ENCODE data around the gene SLCO4A1.

SLCO4A1 gene

DNA sequence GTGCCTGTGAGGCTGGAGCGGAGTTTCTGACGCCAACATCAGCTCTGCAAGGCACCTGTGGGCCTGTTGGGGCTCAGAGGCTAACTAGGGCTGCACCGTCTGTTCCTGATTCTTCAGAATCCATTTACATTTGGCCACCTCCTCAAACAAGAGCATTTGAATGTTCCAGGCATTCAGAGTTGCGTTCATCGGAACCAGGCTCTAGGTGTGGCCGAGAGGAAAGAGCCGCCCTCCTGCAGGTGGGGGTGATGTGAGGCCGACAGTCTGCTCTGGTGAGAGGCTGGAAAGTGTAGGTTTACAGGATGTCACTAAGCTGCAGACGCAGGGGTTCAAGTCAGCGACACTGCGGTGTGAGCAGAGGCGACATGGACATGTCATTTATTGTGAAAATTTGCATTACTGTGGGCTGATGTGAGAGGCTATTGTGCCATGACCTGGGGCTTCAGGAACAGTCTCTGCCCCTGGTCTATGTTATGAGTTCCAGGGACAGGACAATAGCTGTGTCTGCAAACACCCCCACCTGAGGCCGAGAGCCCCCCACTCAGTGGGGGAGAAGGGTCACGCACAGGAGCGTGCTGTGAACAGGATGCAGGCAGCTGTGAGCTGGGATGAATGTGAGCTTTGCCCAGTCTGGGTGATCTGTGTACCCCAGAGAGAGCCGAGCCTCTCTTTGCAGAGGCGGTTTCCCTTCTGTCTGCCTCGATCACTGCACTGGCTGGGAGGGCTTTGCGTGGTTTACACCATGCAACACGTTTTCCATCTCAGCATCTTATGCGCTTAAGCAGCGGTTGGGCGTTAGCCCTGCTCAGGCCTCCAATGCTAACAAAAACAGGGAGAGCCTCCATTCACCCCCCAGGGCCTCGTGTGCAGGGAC, 21.1 kb downstream of the SLCO4A1 start:
- in situ Hi-C loops (cut with MboI; ENCODE audit: low sequenced_read_pairs), result no loop called here

DNA sequence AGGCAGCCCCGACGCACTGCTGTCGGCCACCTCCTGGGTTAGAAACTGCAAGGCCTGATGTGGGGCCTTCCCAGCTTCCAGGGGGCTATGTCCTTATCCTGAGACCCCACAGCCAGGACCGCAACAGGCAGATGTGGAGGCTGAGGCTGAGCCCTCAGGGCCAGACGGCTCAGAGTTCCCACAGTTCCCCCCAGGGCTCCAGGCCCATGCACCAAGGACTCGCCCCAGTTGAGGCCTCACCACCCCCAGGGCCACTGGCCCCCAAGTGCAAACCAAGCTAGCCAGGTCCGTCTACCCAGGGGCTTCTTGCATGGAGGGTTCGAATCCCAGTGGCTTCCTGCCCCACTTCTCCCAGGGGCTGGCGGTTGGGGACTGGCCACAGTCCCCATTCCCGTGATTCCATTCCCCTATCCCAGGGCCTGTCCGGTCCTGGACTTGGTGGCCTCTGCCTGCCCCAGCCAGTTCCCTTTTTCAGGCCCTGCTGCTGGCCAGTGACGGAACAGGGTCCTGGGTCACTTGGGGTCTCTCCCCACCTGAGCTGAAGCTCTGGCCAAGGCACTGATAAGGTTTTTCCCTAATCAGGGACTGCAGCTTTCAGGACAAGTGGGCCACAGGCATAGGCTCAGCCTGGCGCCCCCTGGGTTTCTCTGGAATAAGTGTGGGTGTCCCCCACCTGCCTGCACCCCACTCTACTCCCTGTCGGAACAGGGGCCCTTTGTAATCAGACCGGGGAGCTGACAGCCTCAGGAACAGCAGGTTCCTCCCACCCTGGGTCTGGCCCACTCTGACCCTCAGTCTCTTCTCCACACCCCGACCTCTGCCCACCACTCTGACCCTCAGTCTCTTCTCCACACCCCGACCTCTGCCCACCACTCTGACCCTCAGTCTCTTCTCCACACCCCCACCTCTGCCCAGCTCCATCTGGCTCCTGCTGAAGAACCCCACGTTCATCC, 22.0 kb downstream of the SLCO4A1 start:
- in situ Hi-C loops (cut with MboI; ENCODE audit: low sequenced_read_pairs), result no loop called here

DNA sequence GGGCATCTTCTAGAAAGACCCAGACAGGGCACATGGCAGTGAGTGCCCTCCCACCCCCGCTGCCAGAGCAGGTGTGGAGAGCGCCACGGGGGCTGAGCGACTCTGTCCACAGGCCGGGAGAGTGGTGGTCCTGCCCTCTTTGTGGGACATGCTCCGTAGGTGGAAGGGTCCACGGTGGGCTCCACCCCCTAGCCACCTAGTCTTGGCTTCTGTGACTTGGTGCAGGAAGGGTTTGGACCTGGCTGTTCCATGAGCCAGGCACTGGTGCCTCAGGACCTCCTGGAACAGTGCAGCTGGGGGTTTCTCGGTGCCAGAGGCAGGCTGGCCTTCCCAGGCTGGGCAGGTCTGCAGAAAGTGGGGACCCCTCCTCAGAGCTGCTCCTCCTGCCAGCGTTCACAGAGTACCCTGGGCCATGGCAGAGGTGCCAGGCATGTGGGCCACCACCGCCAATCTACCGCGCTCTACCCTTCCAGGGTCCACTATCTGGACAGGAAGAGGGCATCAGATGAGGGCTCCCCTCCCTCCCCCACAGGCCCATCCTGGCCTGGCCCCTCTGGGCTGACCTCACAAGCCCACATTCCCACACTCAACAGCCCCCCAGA, 23.0 kb downstream of the SLCO4A1 start:
- in situ Hi-C loops (cut with MboI; ENCODE audit: low sequenced_read_pairs), result no loop called here

DNA sequence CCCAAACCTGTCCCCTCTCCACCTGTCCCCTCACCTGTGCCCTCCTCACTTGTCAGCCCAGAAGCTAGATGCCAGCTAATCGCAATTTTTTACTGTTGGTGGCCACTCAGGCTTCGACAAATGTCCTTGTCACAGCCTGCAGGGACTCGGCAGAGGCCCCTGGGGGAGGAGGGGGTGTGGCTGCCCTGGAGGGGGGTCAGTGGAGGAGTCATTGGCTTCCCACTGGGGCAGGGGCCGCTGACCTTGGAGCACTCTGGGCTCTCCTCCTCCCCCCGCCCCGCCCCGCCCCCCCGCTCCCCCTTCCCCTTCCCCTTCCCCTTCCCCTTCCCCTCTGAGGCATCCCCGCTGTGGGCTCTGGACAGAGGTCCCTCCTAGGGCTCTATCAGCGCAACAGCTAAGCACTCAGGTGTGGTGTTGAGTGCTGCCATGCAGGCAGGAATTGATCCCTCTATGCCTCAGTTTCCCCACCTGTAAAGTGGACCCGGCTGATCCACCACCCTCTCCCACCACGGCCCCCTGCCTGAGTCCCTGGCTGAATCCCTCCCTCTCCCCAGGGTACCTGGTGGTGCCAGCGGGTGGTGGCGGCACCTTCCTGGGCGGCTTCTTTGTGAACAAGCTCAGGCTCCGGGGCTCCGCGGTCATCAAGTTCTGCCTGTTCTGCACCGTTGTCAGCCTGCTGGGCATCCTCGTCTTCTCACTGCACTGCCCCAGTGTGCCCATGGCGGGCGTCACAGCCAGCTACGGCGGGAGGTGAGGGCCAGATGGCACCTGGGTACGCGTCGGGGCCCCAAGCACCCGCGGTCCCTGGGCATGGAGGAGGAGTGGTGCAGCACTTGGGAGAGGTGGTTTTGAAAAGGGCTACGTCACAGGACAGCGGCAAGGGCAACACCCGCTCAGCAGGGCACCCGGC, 23.8 kb downstream of the SLCO4A1 start:
- in situ Hi-C loops (cut with MboI; ENCODE audit: low sequenced_read_pairs), result no loop called here

DNA sequence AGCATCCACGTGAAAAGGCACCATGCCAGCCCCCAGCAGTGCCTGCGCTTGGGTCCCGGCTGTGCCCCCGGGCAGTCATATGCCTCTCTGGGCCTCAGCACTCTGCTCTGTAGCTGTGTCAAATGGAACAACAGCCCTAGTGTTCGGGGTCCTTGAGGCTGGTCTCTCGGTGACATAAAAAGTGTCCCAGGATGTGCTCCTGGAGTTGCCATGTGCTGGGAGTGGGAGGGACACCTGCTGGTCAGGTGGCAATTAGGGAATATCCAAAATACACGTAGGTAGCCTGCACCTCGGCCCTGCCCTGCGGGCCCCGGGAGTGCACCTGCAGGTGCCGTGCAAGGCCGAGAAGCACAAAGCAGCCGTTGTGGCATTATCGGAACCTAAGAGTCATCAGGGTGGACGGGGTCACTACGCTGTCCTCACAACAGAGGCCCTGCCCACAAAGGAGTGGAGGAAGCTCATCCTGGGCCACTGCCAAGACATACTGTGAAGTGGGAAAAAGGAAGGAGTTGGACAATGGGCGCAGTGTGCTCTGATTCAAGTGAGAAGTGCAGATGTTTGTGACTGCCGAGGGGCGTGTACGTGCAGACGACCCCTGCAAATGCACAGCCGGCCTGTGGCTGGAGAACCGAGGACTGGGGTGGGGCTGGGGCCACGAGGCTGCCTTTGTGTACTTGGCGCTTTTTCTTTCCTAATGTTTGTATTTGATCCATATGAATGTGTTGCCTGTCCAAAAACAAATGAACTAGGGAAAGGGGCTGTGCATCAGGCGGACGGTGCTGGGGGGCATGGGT, 24.6 kb downstream of the SLCO4A1 start:
- in situ Hi-C loops (cut with MboI; ENCODE audit: low sequenced_read_pairs), result no loop called here

DNA sequence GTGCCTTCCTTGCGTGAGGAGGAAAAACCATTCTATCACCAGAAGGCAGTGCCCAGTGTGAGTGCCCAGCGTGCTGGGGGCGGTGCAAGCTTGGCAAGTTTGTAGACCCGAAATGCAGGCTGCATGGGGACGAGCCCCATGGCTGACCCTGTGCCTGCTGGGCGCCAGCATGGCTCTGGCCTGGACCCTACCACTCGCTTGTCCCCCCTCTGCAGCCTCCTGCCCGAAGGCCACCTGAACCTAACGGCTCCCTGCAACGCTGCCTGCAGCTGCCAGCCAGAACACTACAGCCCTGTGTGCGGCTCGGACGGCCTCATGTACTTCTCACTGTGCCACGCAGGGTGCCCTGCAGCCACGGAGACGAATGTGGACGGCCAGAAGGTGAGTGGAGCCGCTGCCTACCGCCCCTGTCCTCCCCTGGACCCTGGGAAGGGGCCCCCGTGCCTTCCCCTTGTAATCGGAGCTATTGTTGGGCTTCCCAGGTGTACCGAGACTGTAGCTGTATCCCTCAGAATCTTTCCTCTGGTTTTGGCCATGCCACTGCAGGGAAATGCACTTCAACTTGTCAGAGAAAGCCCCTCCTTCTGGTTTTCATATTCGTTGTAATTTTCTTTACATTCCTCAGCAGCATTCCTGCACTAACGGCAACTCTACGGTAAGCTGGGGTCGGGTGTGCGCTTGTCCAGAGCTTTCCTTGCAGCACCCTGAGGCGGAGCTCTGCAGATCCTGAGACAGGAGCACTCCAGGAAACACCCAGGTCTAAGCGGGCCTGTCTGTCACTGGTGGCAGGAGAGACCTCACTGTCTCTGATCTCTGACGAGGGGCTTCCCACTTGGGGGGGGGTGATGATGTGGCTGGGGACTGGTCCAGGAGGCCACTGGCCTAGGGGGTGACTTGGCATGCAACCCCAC, 25.5 kb downstream of the SLCO4A1 start:
- in situ Hi-C loops (cut with MboI; ENCODE audit: low sequenced_read_pairs), result no loop called here

DNA sequence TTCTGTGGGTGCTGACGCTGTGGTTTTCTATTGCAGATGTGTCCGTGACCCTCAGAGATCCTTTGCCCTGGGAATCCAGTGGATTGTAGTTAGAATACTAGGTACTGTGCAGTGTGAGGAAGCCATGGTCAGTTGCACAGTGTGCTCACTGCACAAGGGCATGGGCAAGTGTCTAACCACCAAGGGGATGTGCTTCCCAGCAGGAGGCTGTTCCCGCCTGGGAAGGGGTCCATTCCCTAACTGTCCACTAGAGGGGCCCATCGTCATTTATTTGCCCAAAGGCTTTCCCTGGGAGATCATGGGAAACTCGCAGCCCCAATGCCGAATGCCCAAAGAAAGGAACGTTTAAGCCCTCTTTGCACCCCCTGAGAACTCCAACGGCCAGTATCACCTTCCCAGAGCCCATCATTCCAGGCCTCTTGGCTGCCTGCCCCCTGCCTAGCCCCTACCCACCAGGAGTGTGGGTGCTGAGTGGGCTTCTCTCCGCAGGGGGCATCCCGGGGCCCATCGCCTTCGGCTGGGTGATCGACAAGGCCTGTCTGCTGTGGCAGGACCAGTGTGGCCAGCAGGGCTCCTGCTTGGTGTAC, 26.2 kb downstream of the SLCO4A1 start:
- in situ Hi-C loops (cut with MboI; ENCODE audit: low sequenced_read_pairs), result no loop called here

DNA sequence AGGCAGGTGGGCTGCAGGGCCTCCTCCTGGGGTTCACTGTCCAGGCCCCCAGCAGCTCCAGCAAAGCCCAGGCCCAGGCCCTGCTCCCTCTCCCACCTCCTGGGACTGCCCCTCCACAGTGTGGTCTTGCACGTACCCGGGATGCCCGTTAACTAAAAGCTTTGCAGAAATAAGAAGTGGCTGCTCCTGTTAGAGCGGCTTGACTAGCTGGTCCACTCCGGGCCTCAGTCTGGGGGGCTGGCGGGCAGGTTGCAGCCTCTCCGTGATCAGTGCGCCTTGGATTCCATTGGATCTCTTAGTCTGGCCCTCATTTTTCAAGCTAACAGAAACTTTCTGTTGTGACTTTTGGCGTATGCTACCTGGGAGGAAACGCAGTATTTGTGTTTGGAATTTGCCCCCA, 26.9 kb downstream of the SLCO4A1 start:
- in situ Hi-C loops (cut with MboI; ENCODE audit: low sequenced_read_pairs), result no loop called here

DNA sequence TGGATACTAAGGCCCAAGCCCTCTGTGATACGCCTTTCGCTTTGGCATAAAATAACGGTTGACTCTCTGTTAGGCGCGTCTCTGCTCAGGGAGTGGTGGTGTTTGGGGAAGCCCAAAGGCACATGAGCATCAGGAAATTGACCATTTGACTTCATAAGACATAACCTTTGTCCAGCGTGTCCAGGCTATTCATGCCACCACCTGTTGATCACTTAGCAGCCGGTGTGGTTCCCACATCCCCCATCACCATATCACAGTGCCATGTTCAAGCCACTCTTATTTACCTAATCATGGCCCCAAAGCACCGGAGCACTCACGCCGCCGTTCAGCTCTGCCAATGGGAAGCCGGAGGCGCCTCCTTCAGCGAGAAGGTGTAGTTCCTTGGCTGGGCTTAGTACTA, 27.9 kb downstream of the SLCO4A1 start:
- in situ Hi-C loops (cut with MboI; ENCODE audit: low sequenced_read_pairs), result no loop called here

DNA sequence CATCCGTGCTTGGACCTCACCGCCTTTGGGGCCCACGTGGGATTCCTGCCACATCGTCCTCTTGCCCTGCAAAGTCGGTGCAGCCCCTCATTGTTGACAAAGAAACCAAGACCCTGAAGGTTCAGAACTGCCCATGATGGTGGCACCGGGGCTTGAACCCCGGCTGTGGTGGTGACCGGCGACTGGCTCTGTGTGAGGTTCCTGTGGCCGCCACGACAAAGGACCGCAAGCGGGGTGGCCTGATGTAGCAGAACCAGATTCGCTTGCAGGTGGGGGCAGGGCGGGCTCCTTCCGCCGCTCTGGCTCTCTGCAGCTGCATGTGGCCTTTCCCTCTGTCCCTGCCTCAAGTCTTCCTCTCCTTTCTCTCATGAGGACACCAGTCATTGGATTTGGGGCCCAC, 28.7 kb downstream of the SLCO4A1 start:
- in situ Hi-C loops (cut with MboI; ENCODE audit: low sequenced_read_pairs), result no loop called here

DNA sequence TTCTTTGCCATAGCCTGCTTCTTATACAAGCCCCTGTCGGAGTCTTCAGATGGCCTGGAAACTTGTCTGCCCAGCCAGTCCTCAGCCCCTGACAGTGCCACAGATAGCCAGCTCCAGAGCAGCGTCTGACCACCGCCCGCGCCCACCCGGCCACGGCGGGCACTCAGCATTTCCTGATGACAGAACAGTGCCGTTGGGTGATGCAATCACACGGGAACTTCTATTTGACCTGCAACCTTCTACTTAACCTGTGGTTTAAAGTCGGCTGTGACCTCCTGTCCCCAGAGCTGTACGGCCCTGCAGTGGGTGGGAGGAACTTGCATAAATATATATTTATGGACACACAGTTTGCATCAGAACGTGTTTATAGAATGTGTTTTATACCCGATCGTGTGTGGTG, 29.5 kb downstream of the SLCO4A1 start:
- in situ Hi-C loops (cut with MboI; ENCODE audit: low sequenced_read_pairs), result no loop called here

DNA sequence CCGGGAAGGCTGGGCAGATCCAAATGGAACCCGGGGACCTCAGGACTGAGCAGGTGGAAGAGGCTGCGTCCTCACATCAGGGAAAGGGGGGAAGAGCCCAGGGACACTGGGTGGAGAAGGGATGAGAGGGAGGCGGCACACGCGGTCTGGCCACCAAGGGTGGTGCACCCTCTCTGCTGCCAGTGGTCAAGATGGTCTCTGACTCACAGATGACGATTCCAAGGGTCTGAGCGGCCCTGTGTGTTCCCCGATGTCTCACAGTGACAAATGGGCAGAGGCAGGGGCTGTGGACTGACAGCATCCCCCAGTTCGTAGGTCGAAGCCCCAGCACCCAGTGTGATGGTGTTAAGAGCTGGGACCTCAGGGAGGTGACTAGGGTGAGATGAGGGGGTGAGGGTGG, 32.1 kb downstream of the SLCO4A1 start:
- in situ Hi-C loops (cut with MboI; ENCODE audit: low sequenced_read_pairs), result no loop called here

DNA sequence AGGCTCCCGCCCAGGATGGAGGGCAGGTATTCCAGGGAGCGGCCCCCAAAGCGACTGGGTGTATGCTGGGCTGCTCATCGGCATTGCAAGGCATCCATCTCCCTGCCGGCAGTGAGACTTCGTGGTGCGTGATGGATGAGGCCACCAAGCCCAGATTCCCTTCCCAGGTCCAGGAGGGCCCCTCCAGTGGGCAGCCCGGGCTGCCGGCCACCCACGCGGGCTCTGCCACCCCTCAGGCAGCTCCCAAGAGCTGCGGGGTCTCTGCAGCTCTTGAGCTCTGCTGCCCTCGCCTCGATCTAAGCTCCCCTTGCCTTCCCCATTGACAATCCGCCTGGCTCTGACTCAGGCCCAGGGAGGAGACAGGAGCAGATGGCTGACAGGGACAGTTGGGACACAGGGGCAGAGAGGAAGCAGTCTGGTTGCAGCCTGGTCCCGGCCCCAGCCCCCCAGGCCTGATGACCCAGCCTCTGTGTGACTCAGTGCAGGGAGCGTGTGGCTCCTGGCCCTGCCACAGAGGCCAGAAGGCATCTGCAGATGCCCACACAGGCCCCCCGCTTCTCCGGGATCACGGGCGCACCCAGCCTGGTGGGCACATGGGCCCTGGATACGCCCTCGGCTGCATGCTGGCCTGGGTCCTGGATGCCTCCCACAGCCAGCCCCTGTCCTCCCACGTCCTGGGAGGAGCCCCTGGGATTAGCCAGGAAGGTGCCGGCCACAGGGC, 33.0 kb downstream of the SLCO4A1 start:
- in situ Hi-C loops (cut with MboI; ENCODE audit: low sequenced_read_pairs), result no loop called here

DNA sequence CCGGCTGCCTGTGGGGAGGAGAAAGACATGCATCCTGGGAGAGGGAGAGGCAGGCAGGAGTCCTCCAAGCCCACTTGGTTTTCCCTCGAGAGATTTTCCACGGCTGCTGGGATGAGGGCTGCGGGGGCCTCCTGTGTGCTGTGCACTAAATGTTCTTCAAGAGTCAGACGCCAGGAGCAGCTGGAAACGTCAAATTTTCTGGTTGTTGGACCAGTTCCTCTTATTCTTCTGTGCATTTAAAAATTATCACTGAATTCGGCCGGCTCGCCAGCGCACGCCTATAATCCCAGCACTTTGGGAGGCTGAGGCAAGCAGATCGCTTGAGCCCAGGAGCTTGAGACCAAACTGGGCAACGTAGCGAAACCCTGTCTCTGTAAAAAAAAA, 33.6 kb downstream of the SLCO4A1 start:
- in situ Hi-C loops (cut with MboI; ENCODE audit: low sequenced_read_pairs), result no loop called here

DNA sequence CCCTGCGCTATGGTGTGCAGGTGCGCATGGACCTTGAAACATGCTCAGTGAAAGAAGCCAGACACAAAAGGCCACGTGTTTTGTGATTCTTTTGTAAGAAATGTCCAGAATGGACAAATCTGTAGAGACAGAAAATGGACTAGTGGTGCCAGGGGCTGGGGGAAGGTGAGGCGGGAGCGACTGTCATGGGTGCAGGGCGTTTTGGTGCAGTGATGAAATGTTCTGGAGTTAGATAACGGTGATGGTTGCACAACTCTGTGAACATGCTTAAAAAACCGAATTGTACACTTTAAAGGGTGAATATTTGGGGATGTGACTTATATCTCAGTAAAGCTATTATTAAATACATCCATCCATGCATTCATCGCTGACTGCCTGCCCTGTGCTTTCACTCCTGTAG, 34.7 kb downstream of the SLCO4A1 start:
- in situ Hi-C loops (cut with MboI; ENCODE audit: low sequenced_read_pairs), result no loop called here

DNA sequence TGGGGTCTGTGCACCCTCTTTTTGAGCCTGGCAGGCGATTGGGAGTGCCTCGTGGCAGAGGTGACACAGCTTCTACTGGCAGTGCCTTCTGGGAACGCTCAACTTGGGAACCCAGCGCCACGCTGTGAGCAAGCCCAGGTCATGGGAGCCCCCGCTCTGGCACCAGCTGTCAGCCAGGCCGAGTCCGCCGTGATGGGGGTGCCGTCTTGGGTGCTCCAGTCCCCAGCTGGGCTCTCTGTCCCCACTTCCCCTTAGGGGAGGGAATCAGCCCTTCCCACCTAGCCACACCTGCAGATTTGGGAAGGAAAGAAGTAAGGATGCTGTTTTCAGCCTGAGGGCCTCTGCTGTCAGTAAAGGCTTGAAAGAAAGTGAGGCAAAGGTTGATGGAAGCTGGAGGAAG, 35.4 kb downstream of the SLCO4A1 start:
- in situ Hi-C loops (cut with MboI; ENCODE audit: low sequenced_read_pairs), result no loop called here

DNA sequence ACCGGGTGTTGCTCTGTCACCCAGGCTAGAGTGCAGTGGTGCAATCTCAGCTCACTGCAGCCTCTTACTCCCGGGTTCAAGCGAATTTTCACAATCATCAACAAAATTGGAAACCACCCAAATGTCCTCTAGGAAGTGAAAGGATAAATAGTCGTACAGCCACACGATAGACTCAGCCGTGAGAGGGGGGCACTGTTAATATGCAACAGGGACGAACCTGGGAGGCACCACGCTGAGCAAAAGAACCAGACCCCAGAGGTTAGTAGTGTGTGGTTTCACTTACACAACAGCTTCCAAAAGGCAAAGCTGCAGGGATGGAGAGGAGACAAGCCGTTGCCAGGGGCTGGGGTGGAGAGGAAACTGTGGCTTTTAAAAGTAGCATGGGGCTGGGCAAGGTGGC, 36.2 kb downstream of the SLCO4A1 start:
- in situ Hi-C loops (cut with MboI; ENCODE audit: low sequenced_read_pairs), result no loop called here

Measured in HL-60/S4 treated with phorbol 12-myristate 13-acetate at 8.2 ng/mL for 4 days and 3 days (cell line).